Measurements from ENCODE around the gene KCNN3.

KCNN3 gene

GRCh38 chr1:154652893-154653292 lies 217.2 kb downstream of the KCNN3 start:
- no peak overlapping the region for H3K4me3 ChIP-seq (ENCODE audit: low read depth, low read length)
- TF ChIP-seq, protein P1, sequence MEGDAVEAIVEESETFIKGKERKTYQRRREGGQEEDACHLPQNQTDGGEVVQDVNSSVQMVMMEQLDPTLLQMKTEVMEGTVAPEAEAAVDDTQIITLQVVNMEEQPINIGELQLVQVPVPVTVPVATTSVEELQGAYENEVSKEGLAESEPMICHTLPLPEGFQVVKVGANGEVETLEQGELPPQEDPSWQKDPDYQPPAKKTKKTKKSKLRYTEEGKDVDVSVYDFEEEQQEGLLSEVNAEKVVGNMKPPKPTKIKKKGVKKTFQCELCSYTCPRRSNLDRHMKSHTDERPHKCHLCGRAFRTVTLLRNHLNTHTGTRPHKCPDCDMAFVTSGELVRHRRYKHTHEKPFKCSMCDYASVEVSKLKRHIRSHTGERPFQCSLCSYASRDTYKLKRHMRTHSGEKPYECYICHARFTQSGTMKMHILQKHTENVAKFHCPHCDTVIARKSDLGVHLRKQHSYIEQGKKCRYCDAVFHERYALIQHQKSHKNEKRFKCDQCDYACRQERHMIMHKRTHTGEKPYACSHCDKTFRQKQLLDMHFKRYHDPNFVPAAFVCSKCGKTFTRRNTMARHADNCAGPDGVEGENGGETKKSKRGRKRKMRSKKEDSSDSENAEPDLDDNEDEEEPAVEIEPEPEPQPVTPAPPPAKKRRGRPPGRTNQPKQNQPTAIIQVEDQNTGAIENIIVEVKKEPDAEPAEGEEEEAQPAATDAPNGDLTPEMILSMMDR (IDR thresholded peaks at IDR 0.05) = no peak
- no peak overlapping the region for H3K9ac ChIP-seq
- H3K27ac ChIP-seq = no peak overlapping the region
- H3K4me2 ChIP-seq (ENCODE audit: low read length) = no peak overlapping the region
- no peaks in the 10 kb centered on the region for H3K79me2 ChIP-seq
- H3K36me3 ChIP-seq (ENCODE audit: control insufficient read depth, insufficient read depth, low read length) = no peaks in the 10 kb centered on the region
- H2AFZ ChIP-seq = no peak overlapping the region
- no peaks in the 10 kb centered on the region for H3K9me3 ChIP-seq (ENCODE audit: control insufficient read depth, low read length)
- no peaks in the 10 kb centered on the region for H3K4me1 ChIP-seq
- no peaks in the 10 kb centered on the region for H3K27me3 ChIP-seq (ENCODE audit: control insufficient read depth, insufficient read depth, low read length)
